Activated B cell treated with CpG ODN at 0.5 μM for 24 hours (primary cell): ENCODE measurements around the gene MREG. TPM values are rescaled to one million over a fixed set of nuclear protein-coding genes. Genes with fewer than 3 reads are reported as not detected.

Experiments
- ATAC-seq: fragments of 200-7000 bp; cut with Tn5 transposase; one replicate; pipeline ENCODE4 v1.10.0; 2021; ENCODE audit warnings: low read depth, mild to moderate bottlenecking, moderate library complexity
- CTCF ChIA-PET: fragments of 350-600 bp; sonication (Branson Sonifier 250); formaldehyde crosslinking; loops from one replicate; lab custom pipeline; 2021; ENCODE audit warnings: antibody characterized with exemption; lab: Charles Lee
- POLR2A ChIA-PET: fragments of 350-600 bp; sonication (Branson Sonifier 250); formaldehyde crosslinking; loops from one replicate; lab custom pipeline; 2021; ENCODE audit warnings: antibody characterized with exemption; lab: Charles Lee
- DNase-seq: peaks from one replicate; pipeline ENCODE4 v3.0.0; 2022
- H3K27ac Mint-ChIP-seq: one replicate; pipeline ENCODE4 v1.8.0; 2020; ENCODE audit warnings: mixed read lengths
- H3K27me3 Mint-ChIP-seq: one replicate; pipeline ENCODE4 v1.8.0; 2021; ENCODE audit warnings: mixed read lengths
- H3K36me3 Mint-ChIP-seq: one replicate; pipeline ENCODE4 v1.8.0; 2021; ENCODE audit warnings: low read depth, mixed read lengths
- H3K4me1 Mint-ChIP-seq: one replicate; pipeline ENCODE4 v1.8.0; 2021; ENCODE audit warnings: mixed read lengths
- H3K4me3 Mint-ChIP-seq: one replicate; pipeline ENCODE4 v1.8.0; 2020; ENCODE audit warnings: mild to moderate bottlenecking, mixed read lengths
- H3K9me3 Mint-ChIP-seq: one replicate; pipeline ENCODE4 v1.8.0; 2020; ENCODE audit warnings: mixed read lengths
- intact Hi-C: fragments of 100-400 bp; cut with micrococcal nuclease; formaldehyde crosslinking; loops from one replicate; pipeline ENCODE4 v1.15.1; 2024
- total RNA-seq: library from RNA; stranded (reverse); gene quantifications from 2 replicates; pipeline ENCODE4 v1.2.3, GENCODE V29; 2022
- TF ChIP-seq, protein P1 (sequence below): fragments of 200-600 bp; IDR thresholded peaks from one replicate; pipeline ENCODE4 v1.8.0; 2022; ENCODE audit warnings: antibody characterized with exemption, mild to moderate bottlenecking

The MREG gene
- total RNA-seq, 1 donor from 2014 or later, result 16.6 TPM

DNA sequence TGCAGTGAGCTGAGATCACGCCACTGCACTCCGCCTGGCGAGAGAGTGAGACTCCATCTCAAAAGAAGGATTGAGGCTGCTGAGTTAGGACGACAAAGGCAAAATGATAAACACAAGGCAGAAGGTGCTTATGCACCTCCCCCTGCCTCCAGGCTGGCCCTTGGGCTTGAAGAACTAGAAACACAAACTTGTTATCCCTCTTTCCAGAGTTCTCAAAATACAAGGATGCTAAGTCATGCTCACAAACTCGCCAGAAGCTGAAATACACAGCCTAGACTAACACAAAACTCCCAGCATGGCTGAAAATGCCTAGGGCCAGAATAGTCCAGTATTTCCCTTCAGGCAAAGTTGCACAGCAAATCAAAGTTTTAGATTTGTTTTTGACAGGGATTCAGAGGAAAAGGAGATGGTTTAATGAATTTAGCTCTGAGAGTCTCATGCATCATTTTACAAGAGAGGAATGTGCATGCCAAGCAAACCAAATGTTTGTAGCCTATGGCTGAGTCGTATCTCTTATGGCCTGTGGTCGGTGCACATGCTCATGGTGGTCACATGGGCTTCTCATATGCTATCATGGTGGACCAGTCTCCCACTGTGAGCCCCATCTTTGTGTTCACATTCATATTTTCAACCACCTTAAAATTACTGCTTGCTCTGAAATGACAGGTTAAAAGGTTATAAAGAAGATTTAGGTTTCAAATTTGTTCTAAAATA lies 16.2 kb upstream of the MREG start:
- no peak for DNase-seq
- Mint-ChIP-seq H3K27ac (no peak overlapping the region), H3K4me1 (peaks cover 8% of the 10 kb centered on the region), H3K27me3 (no peaks in the 10 kb centered on the region), H3K4me3 (no peak overlapping the region), H3K9me3 (no peaks in the 10 kb centered on the region), H3K36me3 (peaks cover 8% of the 10 kb centered on the region)
- ChIA-PET CTCF (no interaction called here), POLR2A (no interaction called here)
- TF ChIP-seq, protein P1, sequence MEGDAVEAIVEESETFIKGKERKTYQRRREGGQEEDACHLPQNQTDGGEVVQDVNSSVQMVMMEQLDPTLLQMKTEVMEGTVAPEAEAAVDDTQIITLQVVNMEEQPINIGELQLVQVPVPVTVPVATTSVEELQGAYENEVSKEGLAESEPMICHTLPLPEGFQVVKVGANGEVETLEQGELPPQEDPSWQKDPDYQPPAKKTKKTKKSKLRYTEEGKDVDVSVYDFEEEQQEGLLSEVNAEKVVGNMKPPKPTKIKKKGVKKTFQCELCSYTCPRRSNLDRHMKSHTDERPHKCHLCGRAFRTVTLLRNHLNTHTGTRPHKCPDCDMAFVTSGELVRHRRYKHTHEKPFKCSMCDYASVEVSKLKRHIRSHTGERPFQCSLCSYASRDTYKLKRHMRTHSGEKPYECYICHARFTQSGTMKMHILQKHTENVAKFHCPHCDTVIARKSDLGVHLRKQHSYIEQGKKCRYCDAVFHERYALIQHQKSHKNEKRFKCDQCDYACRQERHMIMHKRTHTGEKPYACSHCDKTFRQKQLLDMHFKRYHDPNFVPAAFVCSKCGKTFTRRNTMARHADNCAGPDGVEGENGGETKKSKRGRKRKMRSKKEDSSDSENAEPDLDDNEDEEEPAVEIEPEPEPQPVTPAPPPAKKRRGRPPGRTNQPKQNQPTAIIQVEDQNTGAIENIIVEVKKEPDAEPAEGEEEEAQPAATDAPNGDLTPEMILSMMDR, result no peak
- no peak for ATAC-seq
- intact Hi-C loops, result loop anchor here (5.0 kb wide), 1 partner anchor 373 kb away; no protein-coding TSS in a partner anchor

DNA sequence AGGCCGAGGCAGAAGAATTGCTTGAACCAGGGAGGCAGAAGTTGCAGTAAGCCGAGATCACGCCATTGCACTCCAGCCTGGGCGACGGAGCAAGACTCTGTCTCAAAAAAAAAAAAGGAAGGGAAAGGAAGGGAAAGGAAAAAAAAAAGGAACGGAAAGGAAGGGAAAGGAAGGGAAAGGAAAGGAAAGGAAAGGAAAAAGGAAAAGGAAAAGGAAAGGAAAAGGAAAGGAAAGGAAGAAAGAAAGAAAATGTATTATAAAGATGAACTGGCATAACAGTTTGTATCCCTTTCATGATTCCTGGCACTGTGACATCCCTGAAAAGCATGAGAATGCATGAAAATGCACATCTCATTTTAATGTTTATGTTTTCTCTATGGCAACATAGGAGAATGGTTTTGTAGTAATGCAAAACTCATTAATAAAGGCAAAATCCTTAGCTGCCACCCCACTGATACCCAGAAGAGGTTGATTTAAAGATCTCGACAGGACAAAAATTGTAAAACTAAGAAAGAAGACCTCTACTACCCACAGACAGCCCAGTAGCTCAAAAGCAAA lies 11.5 kb upstream of the MREG start:
- H3K36me3 Mint-ChIP-seq, result peaks cover 4% of the 10 kb centered on the region
- intact Hi-C loops, result no loop called here
- no peaks in the 10 kb centered on the region for H3K4me1 Mint-ChIP-seq
- no peak for ATAC-seq
- ChIA-PET CTCF (interaction anchor here (1.0 to 9.5 kb wide), 4 partner anchors 9 to 73 kb away, joined by 3 to 96 read pairs (median 17); no protein-coding TSS in a partner anchor), POLR2A (no interaction called here)
- H3K27ac Mint-ChIP-seq, result no peak overlapping the region
- H3K27me3 Mint-ChIP-seq, result no peaks in the 10 kb centered on the region
- H3K4me3 Mint-ChIP-seq, result no peak overlapping the region
- no peak for DNase-seq
- TF ChIP-seq, protein P1, result no peak
- no peaks in the 10 kb centered on the region for H3K9me3 Mint-ChIP-seq

DNA sequence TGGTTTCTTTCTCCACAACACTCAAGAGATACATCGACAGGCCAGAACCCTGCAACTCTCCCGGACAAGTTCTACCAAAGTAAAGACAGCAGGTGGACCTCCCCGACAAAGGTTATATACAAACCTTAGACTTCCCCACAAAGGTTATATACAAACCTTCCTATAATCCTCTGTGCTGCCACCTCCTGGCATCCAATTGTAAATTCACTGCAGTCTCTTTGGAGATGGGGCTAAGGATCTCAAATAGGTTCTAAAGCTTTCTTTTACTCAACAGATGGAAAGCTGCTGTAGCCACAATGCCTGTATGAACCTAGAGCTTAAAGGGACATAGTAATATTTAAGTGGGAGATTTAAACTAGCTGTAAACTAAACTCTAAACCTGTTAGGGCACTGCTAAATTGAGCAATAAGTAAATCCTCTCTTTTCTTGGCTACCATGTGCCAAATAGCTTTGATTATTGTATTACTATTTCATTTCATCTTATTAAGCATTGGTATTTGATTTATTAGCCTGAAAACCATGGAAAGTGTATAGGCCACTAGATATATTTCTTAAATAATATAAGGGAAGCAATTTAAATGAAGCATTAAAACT lies 9.8 kb upstream of the MREG start:
- ChIA-PET CTCF (interaction anchor here (0.5 to 9.5 kb wide), 15 partner anchors 9 to 378 kb away, joined by 3 to 96 read pairs (median 3); partner anchors contain the start of genes MREG, PECR and TMEM169), POLR2A (no interaction called here)
- Mint-ChIP-seq H3K4me1 (no peaks in the 10 kb centered on the region), H3K9me3 (peaks cover 2% of the 10 kb centered on the region), H3K27ac (no peak overlapping the region), H3K36me3 (peaks cover 2% of the 10 kb centered on the region), H3K27me3 (no peaks in the 10 kb centered on the region), H3K4me3 (no peak overlapping the region)
- intact Hi-C loops, result loop anchor here (1.0 to 2.0 kb wide), 2 partner anchors 18 to 73 kb away; no protein-coding TSS in a partner anchor
- ATAC-seq (peak; percentile 49), DNase-seq (no peak)
- TF ChIP-seq, protein P1, result no peak

DNA sequence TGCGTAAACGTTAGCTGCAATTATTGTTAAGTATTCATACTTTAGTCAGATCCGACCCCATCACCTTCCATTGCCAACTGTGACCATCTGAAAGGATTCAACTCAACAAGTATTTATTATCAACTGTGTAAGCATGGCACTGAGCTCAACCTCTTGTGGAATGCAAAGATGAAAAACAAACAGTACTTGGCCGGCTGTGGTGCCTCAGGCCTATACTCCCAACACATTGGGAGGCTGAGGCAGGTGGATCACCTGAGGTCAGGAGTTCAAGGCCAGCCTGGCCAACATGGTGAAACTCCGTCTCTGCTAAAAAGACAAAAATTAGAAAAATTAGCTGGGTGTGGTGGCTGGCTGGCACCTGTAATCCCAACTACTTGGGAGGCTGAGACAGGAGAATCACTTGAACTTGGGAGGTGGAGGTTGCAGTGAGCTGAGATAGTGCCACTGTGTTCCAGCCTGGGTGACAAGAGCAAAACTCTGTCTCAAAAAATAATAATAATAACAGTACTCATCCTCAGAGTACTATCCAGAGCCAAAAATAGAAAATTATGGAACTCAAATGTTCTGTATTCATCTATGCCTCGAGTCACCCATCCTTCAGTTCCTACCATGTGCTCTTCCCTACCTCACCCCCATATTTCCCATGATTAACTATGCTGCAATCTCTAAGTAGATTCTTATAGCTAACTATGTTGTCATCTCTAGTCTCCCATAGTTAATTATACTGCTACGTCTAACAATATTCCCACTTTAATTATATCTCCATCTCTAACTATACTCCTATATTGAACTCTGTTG lies 8.6 kb upstream of the MREG start:
- peaks cover 8% of the 10 kb centered on the region for H3K4me1 Mint-ChIP-seq
- POLR2A ChIA-PET, result no interaction called here
- TF ChIP-seq, protein P1, result no peak
- H3K4me3 Mint-ChIP-seq, result no peak overlapping the region
- no peak overlapping the region for H3K27ac Mint-ChIP-seq
- no peaks in the 10 kb centered on the region for H3K27me3 Mint-ChIP-seq
- H3K9me3 Mint-ChIP-seq, result peaks cover 2% of the 10 kb centered on the region
- ATAC-seq (no peak), DNase-seq (no peak)
- H3K36me3 Mint-ChIP-seq, result peaks cover 2% of the 10 kb centered on the region
- CTCF ChIA-PET, result interaction anchor here (1.8 to 9.5 kb wide), 4 partner anchors 12 to 74 kb away, joined by 7 to 96 read pairs (median 21); no protein-coding TSS in a partner anchor
- intact Hi-C loops, result loop anchor here (2.0 kb wide), 1 partner anchor 17 kb away; no protein-coding TSS in a partner anchor
